Amygdala (tissue), 56 donors: ENCODE measurements around the gene ANTKMT.

Experiments used
- DNase-seq, 56 donors: peaks; one replicate each; lab custom pipeline; 2025; lab: John Stamatoyannopoulos, UW

Gene ANTKMT

DNA sequence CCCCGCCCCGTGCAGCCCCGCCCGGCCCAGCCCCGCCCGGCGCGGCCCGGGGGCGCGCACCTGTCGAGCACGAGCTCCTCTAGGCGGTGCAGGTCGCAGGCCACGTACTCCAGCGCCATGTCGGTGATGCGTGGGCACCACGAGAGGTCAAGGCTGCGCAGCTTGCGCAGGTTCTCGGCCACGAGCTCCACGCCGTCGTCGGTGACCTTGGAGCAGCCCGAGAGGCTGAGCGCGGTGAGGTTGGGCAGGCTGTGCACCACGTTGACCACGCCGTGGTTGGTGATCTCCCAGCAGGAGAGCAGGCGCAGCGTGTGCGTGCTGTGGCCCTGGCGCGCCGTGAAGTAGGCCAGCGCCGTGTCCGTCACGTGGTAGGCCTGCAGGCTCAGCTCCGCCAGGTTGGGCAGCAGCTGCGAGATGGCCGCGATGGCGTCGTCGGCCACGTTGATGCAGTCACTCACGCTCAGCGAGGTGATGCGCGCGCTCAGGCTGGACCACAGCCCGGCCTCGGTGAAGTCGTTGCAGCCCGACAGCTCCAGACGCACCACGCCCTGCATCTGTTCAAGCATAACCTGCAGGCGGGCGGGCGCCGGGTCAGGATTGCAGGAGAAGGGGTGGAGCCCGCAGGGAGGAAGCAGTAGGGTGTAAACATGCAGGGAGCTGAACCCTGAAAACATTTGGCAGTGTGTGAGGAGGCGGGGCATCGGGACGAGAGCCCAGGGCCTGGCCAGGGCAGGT lies 25.4 kb upstream of the ANTKMT start:
- DNase-seq = peak in 8 of 56 donors; percentile 23 to 44 (median 37)

GRCh38 chr16:698911-699671 lies 21.9 kb upstream of the ANTKMT start:
- no peak for DNase-seq

DNA sequence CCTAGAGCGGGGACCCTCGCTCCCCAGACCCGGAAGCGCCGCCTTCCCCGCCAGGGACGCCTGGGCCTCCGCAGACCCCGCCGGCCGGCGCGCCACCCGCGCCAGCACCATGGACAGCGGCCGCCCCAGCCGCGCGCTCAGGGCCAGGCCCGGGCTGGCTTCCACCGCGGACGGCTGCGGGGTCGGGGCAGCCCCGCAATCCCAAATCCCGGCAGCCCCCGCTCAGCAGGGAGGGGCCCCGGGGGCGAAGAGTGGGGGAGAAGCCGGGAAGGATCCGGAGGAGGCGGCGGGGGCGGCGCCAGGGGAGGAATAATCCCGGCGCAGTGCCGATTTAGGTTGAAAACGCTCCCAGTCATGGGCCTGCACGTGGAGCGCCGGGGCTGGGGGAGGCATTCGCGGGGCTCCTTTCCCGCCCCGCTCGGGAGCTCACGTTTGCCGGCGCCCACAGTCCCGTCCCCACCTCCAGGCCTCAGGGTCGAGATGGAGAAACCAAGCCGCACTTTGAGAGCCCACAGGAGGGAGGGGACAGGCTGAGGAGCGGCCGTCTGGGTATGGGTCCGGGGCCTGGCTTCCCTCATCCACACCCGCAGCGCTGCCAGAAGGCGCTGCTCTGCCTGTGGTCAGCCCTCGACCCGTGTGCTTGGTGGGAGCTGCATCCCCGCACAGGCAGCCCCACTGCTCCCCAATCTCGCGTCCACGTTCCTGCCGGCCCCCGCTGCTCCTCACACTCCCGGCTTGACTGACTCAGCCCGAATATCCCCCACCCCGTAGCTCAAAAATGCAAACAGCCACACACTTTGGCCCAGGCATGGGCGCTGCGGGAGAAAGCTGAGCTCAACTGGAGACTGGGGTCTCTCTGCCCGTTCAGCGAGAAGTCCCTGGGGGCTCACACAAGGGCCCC lies 20.0 kb upstream of the ANTKMT start:
- peak in 3 of 56 donors; percentile 30 to 50 (median 42) for DNase-seq

- no peak for DNase-seq
These were observed 18.6 kb upstream of the ANTKMT start for GRCh38 chr16:702341-702740.

GRCh38 chr16:703406-703805 lies 17.5 kb upstream of the ANTKMT start:
- peak in 6 of 56 donors; percentile 17 to 35 (median 30) for DNase-seq

- no peak for DNase-seq
These were observed 16.9 kb upstream of the ANTKMT start for GRCh38 chr16:704047-704446.

- no peak for DNase-seq
These were observed 16.2 kb upstream of the ANTKMT start for GRCh38 chr16:704552-705380.

DNA sequence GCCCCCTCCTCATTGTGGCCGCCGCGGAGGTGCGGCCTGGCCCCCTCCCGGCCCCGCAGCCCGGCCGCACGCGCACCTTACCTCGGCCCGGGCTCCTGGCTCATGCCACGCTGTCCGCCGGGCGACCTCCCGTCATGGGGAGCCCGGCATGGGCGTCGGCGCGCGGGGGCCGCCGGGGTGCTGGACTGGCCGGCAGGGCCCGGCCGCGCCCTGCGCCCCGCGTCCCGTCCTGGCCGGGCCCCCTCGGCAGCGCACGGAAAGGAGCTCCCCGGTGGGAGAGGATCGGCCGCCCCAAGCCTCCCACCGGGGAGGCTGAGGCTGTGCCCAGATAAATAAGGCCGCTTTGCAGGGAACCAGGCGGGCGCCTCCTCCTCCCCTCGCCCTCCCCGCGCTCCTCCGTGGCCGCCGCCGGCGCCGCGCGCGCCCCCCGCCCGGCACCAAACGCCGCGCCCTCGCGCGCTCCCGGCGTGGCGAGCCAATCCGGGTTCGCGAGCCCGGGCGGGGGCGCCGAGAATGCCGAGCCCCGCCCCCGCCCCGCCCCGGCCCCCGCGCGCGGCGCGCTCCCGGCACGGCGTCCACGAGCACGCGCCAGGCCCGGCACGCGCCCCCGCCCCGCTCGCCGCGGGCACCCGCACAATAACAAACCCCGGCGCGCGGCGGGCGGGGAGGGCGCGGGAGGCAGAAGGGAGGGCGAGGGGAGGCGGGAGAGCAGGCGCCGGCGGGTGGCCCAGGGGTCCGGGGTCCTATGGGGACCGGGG lies 15.3 kb upstream of the ANTKMT start, which contains the start of gene FBXL16:
FBXL16 (minus strand) TSS at position 371 of the 758 bp plus-strand sequence. CDS start 8,396 bp downstream, outside the sequence.
- peak in 32 of 56 donors; percentile 16 to 76 (median 54) for DNase-seq

- DNase-seq = no peak
These were observed 14.5 kb upstream of the ANTKMT start for GRCh38 chr16:706189-707061.

GRCh38 chr16:707062-707538 lies 13.8 kb upstream of the ANTKMT start:
- no peak for DNase-seq

- no peak for DNase-seq
These were observed 12.9 kb upstream of the ANTKMT start for GRCh38 chr16:708019-708418.

DNA sequence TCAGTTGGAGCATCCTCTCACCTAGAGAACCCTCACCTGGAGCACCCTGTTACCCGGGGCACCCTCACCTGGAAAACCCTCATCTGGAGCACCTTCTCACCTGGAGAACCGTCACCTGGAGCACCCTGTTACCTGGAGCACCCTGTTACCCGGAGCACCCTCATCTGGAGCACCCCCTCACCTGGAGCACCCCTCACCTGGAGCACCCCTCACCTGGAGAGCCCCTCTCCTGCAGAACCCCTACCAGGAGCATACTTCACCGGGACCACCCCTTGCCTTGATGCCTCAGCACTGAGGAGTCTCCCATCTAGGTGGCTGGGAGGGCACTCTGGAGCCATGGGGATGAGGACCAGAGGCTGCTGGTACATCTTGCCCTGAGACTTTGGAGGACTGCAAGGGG lies 12.0 kb upstream of the ANTKMT start:
- no peak for DNase-seq

- DNase-seq = peak in 53 of 56 donors; percentile 14 to 91 (median 80)
These were observed 11.1 kb upstream of the ANTKMT start for GRCh38 chr16:709566-710499.

DNA sequence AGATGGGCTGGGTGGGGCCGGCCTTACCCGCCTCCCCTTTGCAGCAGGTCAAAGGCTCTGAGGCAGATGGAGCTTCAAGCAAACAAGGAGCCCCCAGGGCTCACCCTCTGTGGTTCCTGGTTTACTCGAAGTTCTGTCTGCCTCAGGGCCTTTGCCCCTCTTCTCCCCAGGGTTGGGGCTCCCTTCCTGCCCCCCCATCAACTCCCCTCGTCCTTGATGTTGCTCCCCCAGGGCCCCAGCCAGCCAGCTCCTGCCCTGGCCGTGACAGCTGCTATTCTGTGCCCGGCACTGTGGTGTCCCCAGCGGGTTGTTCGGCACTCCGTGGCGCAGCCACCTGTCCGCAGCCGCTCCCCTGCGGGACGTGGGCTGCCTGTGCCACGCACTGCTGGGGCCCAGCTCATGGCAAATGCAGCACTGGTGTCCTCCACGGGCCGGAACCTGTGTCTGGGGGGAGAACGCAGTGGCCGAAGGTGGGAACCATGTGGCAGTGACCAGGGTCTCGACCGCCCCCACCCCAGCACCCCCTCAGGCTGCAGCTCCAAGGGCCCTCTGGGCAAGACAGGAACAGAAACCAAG lies 10.4 kb upstream of the ANTKMT start:
- no peak for DNase-seq

GRCh38 chr16:711084-711483 lies 9.9 kb upstream of the ANTKMT start:
- no peak for DNase-seq
